ENCODE data around the gene C17orf75. TPM values are rescaled to one million over a fixed set of nuclear protein-coding genes. Genes with fewer than 3 reads are reported as not detected.

Gene C17orf75
- total and polyA plus RNA-seq, 2 donors (not counting 1 experiment from before 2014, with no cell fraction given) = 11.3 to 24.5 TPM

GRCh38 chr17:32342603-32343325, 791 bp upstream of the C17orf75 start:
- POLR2A ChIA-PET = interaction anchor here (0.6 to 1.3 kb wide), 3 partner anchors 8 to 142 kb away, joined by 3 to 6 read pairs (median 3); no protein-coding TSS in a partner anchor
- H3K9ac ChIP-seq (ENCODE audit: low read length) = peak overlapping the region; percentile 82
- TF ChIP-seq CTCF (IDR thresholded peaks at IDR 0.05) (no peak), EZH2 (IDR thresholded peaks at IDR 0.05; ENCODE audit: borderline replicate concordance, insufficient read depth, low read depth, low read length, poor library complexity, severe bottlenecking) (no peak)
- no peaks in the 10 kb centered on the region for H3K79me2 ChIP-seq (ENCODE audit: control insufficient read depth, insufficient read depth, low read length)
- CTCF ChIA-PET = no interaction called here
- H3K36me3 ChIP-seq (replicated peaks in 1 of 2; ENCODE audit: control extremely low read depth in 1 of 2, control insufficient read depth in 1 of 2, extremely low read depth in 1 of 2, insufficient read depth in 2 of 2, low read length in 1 of 2) = peaks cover 0 to 5% of the 10 kb centered on the region in 2 experiments
- H3K4me2 ChIP-seq (replicated peaks; ENCODE audit: low read depth, low read length, poor library complexity, severe bottlenecking) = peak overlapping the region; percentile 97
- Mint-ChIP-seq H3K4me3 (peak overlapping the region; percentile 96), H3K4me1 (peaks cover 25% of the 10 kb centered on the region), H3K9me3 (ENCODE audit: insufficient read depth) (no peaks in the 10 kb centered on the region), H3K27ac (peak overlapping the region; percentile 84), H3K27me3 (no peaks in the 10 kb centered on the region)
- intact Hi-C loops (cut with micrococcal nuclease) = loop anchor here (1.0 kb wide), 1 partner anchor 8 kb away; the partner anchor contains the start of gene ZNF207
- no peak for DNase-seq
- no peaks in the 10 kb centered on the region for H3K9me3 ChIP-seq (ENCODE audit: control extremely low read depth in 1 of 3, control insufficient read depth in 2 of 3, insufficient read depth in 1 of 3, low read length in 2 of 3)
- H3K27me3 ChIP-seq (replicated peaks in 1 of 4; ENCODE audit: control extremely low read depth in 1 of 4, control insufficient read depth in 3 of 4, insufficient read depth in 4 of 4, low read length in 3 of 4) = no peaks in the 10 kb centered on the region
- peak overlapping the region in 3 of 5 experiments; percentile 59 to 68 (median 66) for H3K4me3 ChIP-seq (ENCODE audit: control extremely low read depth in 1 of 5, extremely low read depth in 1 of 5, insufficient read depth in 1 of 5, low read depth in 2 of 5, low read length in 4 of 5)
- no peak for ATAC-seq (ENCODE audit: low read depth)
- peak overlapping the region; percentile 99 for H2AFZ ChIP-seq (ENCODE audit: insufficient read depth, low read depth, low read length, poor library complexity, severe bottlenecking)
- WGBS (ENCODE audit: insufficient coverage) = 81% methylated on average over 11 of the region's 14 CpGs
- peak overlapping the region; percentile 71 to 90 for H3K27ac ChIP-seq (ENCODE audit: low read length in 2 of 2)
- H3K4me1 ChIP-seq (ENCODE audit: control insufficient read depth in 2 of 2, insufficient read depth in 2 of 2, low read length in 2 of 2) = peaks cover 16 to 18% of the 10 kb centered on the region in 2 donors
- no peaks in the 10 kb centered on the region for H4K20me1 ChIP-seq (ENCODE audit: control insufficient read depth, insufficient read depth, low read length, poor library complexity, severe bottlenecking)
